Neural crest cell (in vitro differentiated cells): ENCODE data around the gene SBK3. TPM values are rescaled to one million over a fixed set of nuclear protein-coding genes. Genes with fewer than 3 reads are reported as not detected.

ENCODE experiments used
- DNase-seq: peaks from one replicate; pipeline ENCODE4 v3.0.0; 2021; ENCODE audit warnings: low read depth, mixed read lengths, low spot score
- H3K27ac Mint-ChIP-seq: one replicate; pipeline ENCODE4 v1.8.0; 2021; ENCODE audit warnings: mild to moderate bottlenecking, mixed read lengths; ENCODE audit not compliant: unreplicated experiment
- H3K27me3 Mint-ChIP-seq: 2 replicates; pipeline ENCODE4 v1.8.0; 2021; ENCODE audit warnings: low read depth, mild to moderate bottlenecking, mixed read lengths
- H3K36me3 Mint-ChIP-seq: 2 replicates; pipeline ENCODE4 v1.8.0; 2021; ENCODE audit warnings: low read depth, mild to moderate bottlenecking, mixed read lengths
- H3K4me1 Mint-ChIP-seq: 2 replicates; pipeline ENCODE4 v1.8.0; 2021; ENCODE audit warnings: mixed read lengths
- H3K4me3 Mint-ChIP-seq: one replicate; pipeline ENCODE4 v1.8.0; 2021; ENCODE audit warnings: mild to moderate bottlenecking, mixed read lengths
- H3K9me3 Mint-ChIP-seq: 2 replicates; pipeline ENCODE4 v1.8.0; 2021; ENCODE audit warnings: mixed read lengths
- total RNA-seq: library from RNA; stranded (reverse); gene quantifications from 2 replicates; pipeline ENCODE4 v1.2.1, GENCODE V29; 2021
- TF ChIP-seq, protein P1 (sequence below): fragments of 200-600 bp; sonication (generic); conservative IDR thresholded peaks from 2 replicates; pipeline ENCODE4 v1.5.0; 2021; ENCODE audit warnings: antibody characterized with exemption, mild to moderate bottlenecking

The SBK3 gene
- total RNA-seq, 1 donor from 2014 or later = 0.68 TPM

DNA sequence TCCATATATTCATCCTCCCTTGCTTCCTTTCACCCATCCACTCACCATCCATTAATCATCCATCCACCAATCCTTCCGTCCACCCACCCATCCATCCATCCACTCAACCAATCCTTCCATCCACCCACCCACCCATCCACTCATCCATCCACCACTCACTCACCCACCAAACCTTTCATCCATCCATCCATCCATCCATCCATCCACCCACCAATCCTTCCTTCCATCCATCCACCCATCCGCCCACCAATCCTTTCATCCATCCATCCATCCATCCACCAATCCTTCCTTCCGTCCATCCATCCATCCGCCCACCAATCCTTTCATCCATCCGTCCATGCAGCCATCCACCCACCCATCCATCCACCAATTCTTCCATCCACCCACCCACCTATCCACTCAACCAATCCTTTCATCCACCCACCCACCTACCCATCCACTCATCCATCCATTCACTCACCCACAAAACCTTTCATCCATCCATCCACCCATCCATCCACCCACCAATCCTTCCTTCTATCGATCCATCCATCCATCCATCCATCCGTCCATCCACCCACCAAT, 3.0 kb downstream of the SBK3 start:
- Mint-ChIP-seq H3K27me3 (peaks cover 3% of the 10 kb centered on the region), H3K36me3 (no peaks in the 10 kb centered on the region), H3K4me3 (no peak overlapping the region), H3K27ac (no peak overlapping the region), H3K4me1 (peaks cover 16% of the 10 kb centered on the region), H3K9me3 (peaks cover 4% of the 10 kb centered on the region)
- TF ChIP-seq, protein P1, sequence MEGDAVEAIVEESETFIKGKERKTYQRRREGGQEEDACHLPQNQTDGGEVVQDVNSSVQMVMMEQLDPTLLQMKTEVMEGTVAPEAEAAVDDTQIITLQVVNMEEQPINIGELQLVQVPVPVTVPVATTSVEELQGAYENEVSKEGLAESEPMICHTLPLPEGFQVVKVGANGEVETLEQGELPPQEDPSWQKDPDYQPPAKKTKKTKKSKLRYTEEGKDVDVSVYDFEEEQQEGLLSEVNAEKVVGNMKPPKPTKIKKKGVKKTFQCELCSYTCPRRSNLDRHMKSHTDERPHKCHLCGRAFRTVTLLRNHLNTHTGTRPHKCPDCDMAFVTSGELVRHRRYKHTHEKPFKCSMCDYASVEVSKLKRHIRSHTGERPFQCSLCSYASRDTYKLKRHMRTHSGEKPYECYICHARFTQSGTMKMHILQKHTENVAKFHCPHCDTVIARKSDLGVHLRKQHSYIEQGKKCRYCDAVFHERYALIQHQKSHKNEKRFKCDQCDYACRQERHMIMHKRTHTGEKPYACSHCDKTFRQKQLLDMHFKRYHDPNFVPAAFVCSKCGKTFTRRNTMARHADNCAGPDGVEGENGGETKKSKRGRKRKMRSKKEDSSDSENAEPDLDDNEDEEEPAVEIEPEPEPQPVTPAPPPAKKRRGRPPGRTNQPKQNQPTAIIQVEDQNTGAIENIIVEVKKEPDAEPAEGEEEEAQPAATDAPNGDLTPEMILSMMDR = no peak
- DNase-seq = no peak

DNA sequence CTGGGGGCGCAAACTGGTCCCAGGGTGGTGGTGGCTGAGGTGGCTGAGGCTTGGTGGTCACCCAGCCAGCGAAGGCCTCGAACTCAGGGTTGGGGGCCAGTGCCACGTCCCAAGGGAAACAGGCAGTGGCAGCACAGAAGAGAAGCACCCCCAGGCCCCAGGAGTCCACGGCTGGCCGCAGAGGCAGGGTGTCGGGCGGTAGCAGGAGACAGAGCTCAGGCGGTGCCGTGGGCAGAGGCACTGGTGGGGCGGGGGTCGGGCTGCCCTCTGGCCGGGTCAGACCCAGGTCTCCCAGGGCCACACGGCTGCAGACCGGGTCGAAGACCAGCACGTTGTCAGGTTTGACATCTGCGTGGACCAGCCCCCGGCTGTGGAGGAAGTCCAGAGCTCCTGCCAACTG, 4.3 kb downstream of the SBK3 start:
- Mint-ChIP-seq H3K27me3 (peaks cover 3% of the 10 kb centered on the region), H3K4me3 (no peak overlapping the region), H3K36me3 (no peaks in the 10 kb centered on the region), H3K4me1 (peaks cover 15% of the 10 kb centered on the region), H3K27ac (no peak overlapping the region), H3K9me3 (peaks cover 4% of the 10 kb centered on the region)
- TF ChIP-seq, protein P1 = no peak
- DNase-seq = no peak

DNA sequence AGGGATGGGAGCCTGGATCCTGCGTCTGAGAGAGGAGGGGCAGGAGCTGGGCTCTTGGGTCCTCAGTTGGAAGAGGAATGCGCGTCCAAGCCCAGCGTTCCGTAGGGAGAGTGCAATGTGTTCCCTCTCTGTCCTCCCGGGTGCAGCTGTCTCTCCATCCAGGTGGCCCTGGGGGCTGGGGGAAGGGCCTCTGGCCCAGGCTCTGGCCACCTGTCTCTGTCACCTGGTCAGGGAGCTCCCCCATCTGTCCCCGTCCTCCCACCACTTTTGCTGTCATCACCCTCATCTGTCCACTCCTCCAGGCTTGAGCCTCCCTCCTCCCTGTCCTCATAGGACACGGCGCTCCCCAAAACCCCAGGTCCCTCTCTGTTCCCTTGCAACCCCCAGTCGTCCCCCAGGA, 4.7 kb downstream of the SBK3 start:
- peaks cover 3% of the 10 kb centered on the region for H3K27me3 Mint-ChIP-seq
- no peak overlapping the region for H3K27ac Mint-ChIP-seq
- H3K9me3 Mint-ChIP-seq = peaks cover 4% of the 10 kb centered on the region
- H3K4me3 Mint-ChIP-seq = no peak overlapping the region
- TF ChIP-seq, protein P1 = no peak
- peaks cover 10% of the 10 kb centered on the region for H3K4me1 Mint-ChIP-seq
- DNase-seq = no peak
- H3K36me3 Mint-ChIP-seq = no peaks in the 10 kb centered on the region

DNA sequence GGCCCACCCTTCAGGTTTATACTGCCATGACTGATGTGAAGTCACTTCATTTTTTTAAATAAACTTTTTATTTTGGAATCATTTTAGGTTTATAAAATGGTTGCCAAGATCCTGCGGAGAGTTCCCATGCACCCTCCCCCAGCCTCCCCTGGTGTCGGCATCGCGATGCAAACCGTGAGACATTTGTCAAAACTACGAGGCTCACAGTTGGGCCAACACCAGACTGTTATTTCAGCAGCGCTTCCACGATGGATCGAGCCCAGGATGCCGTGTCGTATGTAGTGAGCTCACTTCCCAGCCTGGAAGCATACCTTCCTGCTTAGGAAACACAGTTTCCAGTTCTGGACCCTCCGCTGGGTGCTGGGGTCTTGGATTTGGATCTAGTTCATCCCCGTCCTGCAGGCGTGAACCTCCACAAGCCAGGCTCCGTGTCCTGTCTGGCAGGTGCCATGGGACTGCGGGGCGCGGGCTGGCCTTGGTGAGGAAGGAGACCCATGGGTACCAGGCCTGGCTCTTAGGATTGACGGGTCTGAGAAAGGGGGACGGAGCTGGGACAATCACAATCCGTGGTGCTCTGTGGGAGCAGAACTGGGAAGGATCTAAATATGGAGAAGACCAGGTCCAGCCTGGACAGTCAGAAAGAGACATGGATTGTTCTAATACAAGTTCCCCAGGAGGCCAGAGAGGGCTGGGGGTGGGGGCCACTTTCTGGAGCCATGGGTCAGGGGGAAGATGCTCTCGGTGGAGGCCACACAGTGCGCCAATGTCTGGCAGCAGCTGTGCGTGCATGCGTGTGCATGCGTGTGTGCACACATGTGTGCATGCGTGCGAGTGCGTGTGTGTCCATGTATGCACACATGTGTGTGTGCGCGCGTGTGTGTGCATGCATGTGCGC, 6.0 kb downstream of the SBK3 start:
- Mint-ChIP-seq H3K4me3 (no peak overlapping the region), H3K27me3 (peaks cover 3% of the 10 kb centered on the region)
- no peak for DNase-seq

DNA sequence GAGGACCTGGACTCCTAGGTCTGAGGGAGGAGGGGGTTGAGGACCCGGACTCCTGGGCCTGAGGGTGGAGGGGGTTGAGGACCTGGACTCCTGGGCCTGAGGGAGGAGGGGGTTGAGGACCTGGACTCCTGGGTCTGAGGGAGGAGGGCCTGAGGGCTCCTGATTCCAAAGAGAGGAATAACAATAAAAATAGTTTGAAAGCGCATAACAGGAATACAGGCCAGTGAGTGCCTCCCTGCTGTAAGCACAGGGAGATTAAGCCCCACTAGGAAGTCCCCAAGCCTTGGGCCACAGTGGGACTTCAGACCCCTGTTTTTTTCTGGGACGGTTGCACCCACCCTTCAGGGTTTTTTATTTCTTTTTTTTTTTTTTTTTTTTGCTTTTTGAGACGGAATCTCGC, 7.2 kb downstream of the SBK3 start:
- no peak overlapping the region for H3K4me3 Mint-ChIP-seq
- DNase-seq = no peak
- H3K36me3 Mint-ChIP-seq = no peaks in the 10 kb centered on the region
- TF ChIP-seq, protein P1 = no peak
- no peaks in the 10 kb centered on the region for H3K9me3 Mint-ChIP-seq
- H3K27me3 Mint-ChIP-seq = no peaks in the 10 kb centered on the region
- no peaks in the 10 kb centered on the region for H3K4me1 Mint-ChIP-seq
- H3K27ac Mint-ChIP-seq = no peak overlapping the region

More for the DNA sequence above, 6.0 kb downstream of the SBK3 start:
- H3K9me3 Mint-ChIP-seq = peaks cover 4% of the 10 kb centered on the region
- TF ChIP-seq, protein P1 = no peak
- no peak overlapping the region for H3K27ac Mint-ChIP-seq
- H3K4me1 Mint-ChIP-seq = peaks cover 4% of the 10 kb centered on the region
- H3K36me3 Mint-ChIP-seq = no peaks in the 10 kb centered on the region
